ENCODE measurements around the gene LY6G5C.

Gene LY6G5C

DNA sequence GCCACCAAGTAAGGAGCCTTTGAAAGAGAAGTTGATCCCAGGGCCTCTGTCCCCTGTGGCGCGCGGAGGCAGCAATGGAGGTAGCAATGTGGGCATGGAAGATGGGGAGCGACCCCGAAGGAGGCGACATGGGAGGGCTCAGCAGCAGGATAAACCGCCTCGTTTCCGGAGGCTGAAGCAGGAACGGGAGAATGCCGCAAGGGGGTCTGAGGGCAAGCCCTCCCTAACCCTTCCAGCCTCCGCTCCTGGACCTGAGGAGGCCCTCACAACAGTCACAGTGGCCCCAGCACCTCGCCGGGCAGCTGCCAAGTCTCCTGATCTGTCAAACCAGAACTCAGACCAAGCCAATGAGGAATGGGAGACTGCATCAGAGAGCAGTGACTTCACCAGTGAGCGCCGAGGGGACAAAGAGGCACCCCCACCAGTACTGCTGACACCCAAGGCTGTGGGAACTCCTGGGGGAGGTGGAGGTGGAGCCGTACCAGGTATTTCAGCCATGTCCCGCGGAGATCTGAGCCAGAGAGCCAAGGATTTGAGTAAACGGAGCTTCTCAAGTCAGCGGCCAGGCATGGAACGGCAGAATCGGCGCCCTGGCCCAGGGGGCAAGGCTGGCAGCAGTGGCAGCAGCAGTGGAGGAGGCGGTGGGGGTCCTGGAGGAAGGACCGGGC is 48.5 kb downstream of the LY6G5C start:
- DNase-seq (ENCODE audit: low read depth) = no peak
- TF ChIP-seq, protein P1, sequence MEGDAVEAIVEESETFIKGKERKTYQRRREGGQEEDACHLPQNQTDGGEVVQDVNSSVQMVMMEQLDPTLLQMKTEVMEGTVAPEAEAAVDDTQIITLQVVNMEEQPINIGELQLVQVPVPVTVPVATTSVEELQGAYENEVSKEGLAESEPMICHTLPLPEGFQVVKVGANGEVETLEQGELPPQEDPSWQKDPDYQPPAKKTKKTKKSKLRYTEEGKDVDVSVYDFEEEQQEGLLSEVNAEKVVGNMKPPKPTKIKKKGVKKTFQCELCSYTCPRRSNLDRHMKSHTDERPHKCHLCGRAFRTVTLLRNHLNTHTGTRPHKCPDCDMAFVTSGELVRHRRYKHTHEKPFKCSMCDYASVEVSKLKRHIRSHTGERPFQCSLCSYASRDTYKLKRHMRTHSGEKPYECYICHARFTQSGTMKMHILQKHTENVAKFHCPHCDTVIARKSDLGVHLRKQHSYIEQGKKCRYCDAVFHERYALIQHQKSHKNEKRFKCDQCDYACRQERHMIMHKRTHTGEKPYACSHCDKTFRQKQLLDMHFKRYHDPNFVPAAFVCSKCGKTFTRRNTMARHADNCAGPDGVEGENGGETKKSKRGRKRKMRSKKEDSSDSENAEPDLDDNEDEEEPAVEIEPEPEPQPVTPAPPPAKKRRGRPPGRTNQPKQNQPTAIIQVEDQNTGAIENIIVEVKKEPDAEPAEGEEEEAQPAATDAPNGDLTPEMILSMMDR (conservative IDR thresholded peaks at IDR 0.05; ENCODE audit: control insufficient read depth, insufficient read depth, low read depth, low read length) = no peak
- H3K4me3 ChIP-seq (ENCODE audit: control insufficient read depth, low read depth, low read length) = no peak overlapping the region

DNA sequence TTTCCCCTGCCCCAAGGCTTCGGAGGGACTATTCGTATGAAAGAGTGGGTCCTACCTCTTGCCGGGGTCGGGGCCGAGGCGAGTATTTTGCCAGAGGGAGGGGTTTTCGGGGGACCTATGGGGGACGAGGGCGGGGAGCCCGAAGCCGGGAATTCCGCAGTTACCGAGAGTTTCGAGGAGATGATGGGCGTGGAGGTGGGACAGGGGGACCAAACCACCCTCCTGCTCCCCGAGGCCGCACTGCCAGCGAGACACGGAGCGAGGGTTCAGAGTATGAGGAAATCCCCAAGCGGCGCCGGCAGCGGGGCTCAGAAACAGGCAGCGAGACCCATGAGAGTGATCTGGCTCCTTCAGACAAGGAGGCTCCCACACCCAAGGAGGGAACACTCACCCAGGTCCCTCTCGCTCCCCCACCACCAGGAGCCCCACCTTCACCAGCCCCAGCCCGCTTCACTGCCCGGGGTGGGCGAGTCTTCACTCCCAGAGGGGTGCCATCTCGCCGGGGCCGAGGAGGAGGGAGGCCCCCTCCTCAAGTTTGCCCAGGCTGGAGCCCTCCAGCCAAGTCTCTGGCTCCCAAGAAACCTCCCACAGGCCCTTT is 49.1 kb downstream of the LY6G5C start:
- no peak for DNase-seq (ENCODE audit: low read depth)
- TF ChIP-seq, protein P1 (conservative IDR thresholded peaks at IDR 0.05; ENCODE audit: control insufficient read depth, insufficient read depth, low read depth, low read length) = no peak
- H3K4me3 ChIP-seq (ENCODE audit: control insufficient read depth, low read depth, low read length) = no peak overlapping the region

DNA sequence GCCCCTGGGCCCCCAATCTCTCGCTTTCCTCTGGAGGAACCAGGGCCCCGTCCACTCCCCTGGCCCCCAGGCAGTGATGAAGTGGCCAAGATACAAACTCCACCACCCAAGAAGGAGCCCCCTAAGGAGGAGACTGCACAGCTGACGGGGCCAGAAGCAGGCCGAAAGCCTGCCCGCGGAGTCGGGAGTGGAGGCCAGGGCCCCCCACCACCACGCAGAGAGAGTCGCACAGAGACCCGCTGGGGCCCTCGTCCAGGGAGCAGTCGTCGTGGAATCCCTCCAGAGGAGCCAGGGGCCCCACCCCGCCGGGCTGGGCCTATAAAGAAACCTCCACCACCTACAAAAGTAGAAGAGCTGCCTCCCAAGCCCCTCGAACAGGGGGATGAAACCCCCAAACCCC is 49.7 kb downstream of the LY6G5C start:
- H3K4me3 ChIP-seq (ENCODE audit: control insufficient read depth, low read depth, low read length) = no peak overlapping the region
- TF ChIP-seq, protein P1 (conservative IDR thresholded peaks at IDR 0.05; ENCODE audit: control insufficient read depth, insufficient read depth, low read depth, low read length) = no peak
- no peak for DNase-seq (ENCODE audit: low read depth)

DNA sequence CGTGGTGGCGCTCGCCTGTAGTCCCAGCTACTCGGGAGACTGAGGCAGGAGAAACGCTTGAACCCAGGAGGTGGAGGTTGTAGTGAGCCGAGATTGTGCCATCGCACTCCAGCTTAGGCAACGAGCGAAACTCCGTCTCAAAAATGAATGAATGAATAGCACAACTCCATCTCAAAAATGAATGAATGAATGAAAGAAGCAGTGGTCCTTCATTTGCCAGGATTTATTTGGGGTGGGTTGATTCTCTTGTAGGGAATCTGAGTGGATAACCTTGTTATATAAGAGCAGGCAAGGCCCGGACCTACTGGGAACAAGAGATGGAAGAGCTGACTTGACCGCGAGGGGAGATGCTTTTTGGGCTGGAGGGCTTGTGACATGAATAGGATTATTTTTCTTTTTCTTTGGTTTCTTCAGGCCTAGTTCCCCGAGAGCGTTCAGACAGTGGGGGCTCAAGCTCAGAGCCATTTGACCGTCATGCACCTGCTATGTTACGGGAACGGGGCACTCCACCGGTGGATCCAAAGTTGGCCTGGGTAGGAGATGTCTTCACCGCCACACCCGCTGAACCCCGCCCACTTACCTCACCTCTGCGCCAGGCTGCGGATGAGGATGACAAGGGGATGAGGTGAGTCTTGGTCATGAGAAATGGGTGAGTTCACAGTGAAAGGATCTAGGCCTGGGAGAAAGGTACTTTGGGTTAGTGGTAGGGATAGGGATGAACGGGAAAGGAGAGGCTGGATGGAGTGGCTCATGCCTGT is 50.5 kb downstream of the LY6G5C start:
- TF ChIP-seq, protein P1 (conservative IDR thresholded peaks at IDR 0.05; ENCODE audit: control insufficient read depth, insufficient read depth, low read depth, low read length) = no peak
- DNase-seq (ENCODE audit: low read depth) = no peak
- no peak overlapping the region for H3K4me3 ChIP-seq (ENCODE audit: control insufficient read depth, low read depth, low read length)

DNA sequence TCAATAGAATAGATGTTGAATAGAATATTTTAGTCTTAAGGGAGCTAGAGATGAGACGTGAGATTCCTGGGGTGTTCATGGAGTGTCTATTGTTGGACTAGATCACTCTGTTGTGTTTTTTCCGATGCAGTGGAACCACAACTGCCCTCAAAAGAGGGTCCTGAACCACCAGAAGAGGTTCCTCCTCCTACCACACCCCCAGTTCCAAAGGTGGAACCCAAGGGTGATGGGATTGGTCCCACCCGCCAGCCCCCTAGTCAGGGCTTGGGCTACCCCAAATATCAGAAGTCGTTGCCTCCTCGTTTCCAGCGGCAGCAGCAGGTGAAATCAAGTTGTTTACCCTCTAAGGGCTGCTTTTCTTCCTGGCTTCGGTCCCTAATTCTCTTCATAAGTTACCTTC is 51.9 kb downstream of the LY6G5C start:
- no peak for DNase-seq (ENCODE audit: low read depth)
- TF ChIP-seq, protein P1 (conservative IDR thresholded peaks at IDR 0.05; ENCODE audit: control insufficient read depth, insufficient read depth, low read depth, low read length) = no peak

DNA sequence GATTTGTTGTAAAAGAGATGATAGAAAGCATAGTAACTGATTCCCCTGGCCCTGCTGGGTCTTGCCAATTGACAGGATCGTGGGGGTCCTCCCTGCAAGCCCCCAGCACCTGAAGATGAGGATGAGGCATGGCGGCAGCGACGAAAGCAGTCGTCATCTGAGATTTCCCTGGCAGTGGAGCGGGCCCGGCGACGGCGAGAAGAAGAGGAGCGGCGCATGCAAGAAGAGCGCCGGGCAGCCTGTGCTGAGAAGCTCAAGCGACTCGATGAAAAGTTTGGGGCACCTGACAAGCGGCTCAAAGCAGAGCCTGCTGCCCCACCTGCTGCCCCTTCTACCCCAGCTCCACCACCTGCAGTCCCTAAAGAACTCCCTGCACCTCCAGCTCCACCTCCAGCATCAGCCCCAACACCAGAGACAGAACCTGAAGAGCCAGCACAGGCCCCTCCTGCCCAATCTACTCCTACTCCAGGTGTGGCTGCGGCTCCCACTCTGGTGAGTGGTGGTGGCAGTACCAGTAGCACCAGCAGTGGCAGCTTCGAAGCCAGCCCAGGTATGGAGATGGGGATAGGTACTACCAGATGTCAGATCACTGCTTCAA is 53.1 kb downstream of the LY6G5C start:
- TF ChIP-seq, protein P1 (conservative IDR thresholded peaks at IDR 0.05; ENCODE audit: control insufficient read depth, insufficient read depth, low read depth, low read length) = no peak
- H3K4me3 ChIP-seq (ENCODE audit: control insufficient read depth, low read depth, low read length) = no peak overlapping the region
- no peak for DNase-seq (ENCODE audit: low read depth)

More for the DNA sequence above, 51.9 kb downstream of the LY6G5C start:
- H3K4me3 ChIP-seq (ENCODE audit: control insufficient read depth, low read depth, low read length) = no peak overlapping the region
